PC-3 (cell line): Measurements from ENCODE around the gene LIPN.

Experiments
- EZH2 ChIP-seq: fragments of 300-600 bp; sonication (generic); IDR thresholded peaks from one replicate; pipeline ENCODE4 v1.6.1; 2017; ENCODE audit warnings: antibody characterized with exemption, mild to moderate bottlenecking, low read length; ENCODE audit not compliant: unreplicated experiment
- TF ChIP-seq, protein P1 (sequence below): fragments of 300-600 bp; sonication (generic); conservative IDR thresholded peaks from 2 replicates; pipeline ENCODE4 v1.5.1; 2017; ENCODE audit warnings: antibody characterized with exemption, low read depth, mild to moderate bottlenecking, low read length

DNA sequence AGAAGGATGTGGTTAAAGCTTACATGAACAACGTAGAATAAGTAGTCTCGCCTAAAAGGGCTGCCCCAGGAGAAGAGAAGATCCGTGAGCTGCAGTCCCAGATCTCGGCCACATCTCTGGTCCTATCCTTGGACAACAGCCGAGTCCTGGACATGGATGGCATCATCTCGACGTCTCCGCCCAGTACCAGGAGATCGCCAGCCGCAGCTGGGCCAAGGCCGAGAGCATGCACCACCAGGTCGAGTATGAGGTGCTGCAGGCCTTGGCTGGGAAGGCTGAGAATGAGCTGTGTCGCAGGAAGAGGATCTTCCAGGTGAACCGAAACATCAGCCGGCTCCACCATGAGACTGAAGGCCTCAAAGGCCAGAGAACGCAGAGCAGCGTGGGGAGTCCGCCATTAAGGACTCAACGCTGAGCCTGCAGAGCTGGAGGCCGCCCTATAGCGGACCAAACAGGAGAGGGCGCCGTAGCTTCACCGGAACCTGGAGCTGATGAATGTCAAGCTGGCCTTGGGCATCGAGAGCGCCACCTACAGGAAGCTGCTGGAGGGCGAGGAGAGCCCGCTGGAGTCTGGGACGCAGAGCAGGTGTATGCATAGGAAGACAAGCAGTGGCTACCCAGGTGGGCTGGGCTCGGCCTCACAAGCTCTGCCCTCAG is 31.6 kb upstream of the LIPN start:
- TF ChIP-seq, protein P1, sequence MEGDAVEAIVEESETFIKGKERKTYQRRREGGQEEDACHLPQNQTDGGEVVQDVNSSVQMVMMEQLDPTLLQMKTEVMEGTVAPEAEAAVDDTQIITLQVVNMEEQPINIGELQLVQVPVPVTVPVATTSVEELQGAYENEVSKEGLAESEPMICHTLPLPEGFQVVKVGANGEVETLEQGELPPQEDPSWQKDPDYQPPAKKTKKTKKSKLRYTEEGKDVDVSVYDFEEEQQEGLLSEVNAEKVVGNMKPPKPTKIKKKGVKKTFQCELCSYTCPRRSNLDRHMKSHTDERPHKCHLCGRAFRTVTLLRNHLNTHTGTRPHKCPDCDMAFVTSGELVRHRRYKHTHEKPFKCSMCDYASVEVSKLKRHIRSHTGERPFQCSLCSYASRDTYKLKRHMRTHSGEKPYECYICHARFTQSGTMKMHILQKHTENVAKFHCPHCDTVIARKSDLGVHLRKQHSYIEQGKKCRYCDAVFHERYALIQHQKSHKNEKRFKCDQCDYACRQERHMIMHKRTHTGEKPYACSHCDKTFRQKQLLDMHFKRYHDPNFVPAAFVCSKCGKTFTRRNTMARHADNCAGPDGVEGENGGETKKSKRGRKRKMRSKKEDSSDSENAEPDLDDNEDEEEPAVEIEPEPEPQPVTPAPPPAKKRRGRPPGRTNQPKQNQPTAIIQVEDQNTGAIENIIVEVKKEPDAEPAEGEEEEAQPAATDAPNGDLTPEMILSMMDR, result no peak
- TF ChIP-seq EZH2, result no peak
